ENCODE data around the gene RPGRIP1.
"Not testable (repeated sequence)": the region's sequence is repeated elsewhere in the genome, so short reads cannot be mapped to it uniquely, and the experiment has no call there.

- not testable (repeated sequence) for TF ChIP-seq EZH2 (optimal IDR thresholded peaks at IDR 0.05; ENCODE audit: low read depth, low read length); CTCF (IDR thresholded peaks at IDR 0.05; ENCODE audit: low read length)
Measured at GRCh38 chr14:21286516-21286915, 6.6 kb downstream of the RPGRIP1 start.

Measured in MM.1S (cell line).